Osteoblast (primary cell): ENCODE measurements around the gene DCLK2. TPM values are rescaled to one million over a fixed set of nuclear protein-coding genes. Genes with fewer than 3 reads are reported as not detected.

Experiments used
- DNase-seq: peaks from one replicate; pipeline ENCODE4 v3.0.0; 2011; ENCODE audit warnings: low spot score, mixed read lengths; ENCODE audit not compliant: insufficient read length; ENCODE audit errors: missing footprints
- H2AFZ ChIP-seq: 2 replicates; pipeline ENCODE4 v1.6.0; 2011; ENCODE audit warnings: mild to moderate bottlenecking, low read length
- H3K27ac ChIP-seq: 2 replicates; pipeline ENCODE4 v1.5.1; 2011; ENCODE audit warnings: mild to moderate bottlenecking, low read depth, low read length, moderate library complexity
- H3K27me3 ChIP-seq: 2 replicates; pipeline ENCODE4 v1.6.0; 2012; ENCODE audit warnings: mild to moderate bottlenecking, control low read depth, inconsistent platforms, low read length, moderate library complexity; ENCODE audit not compliant: insufficient read depth
- H3K36me3 ChIP-seq: 2 replicates; pipeline ENCODE4 v1.5.1; 2011; ENCODE audit warnings: mild to moderate bottlenecking, low read length, control low read depth, moderate library complexity; ENCODE audit not compliant: insufficient read depth
- H3K4me1 ChIP-seq: 2 replicates; pipeline ENCODE4 v1.5.1; 2011; ENCODE audit warnings: mild to moderate bottlenecking, low read length, control low read depth, moderate library complexity; ENCODE audit not compliant: insufficient read depth
- H3K4me2 ChIP-seq: 2 replicates; pipeline ENCODE4 v1.6.0; 2011; ENCODE audit warnings: mild to moderate bottlenecking, low read length; ENCODE audit not compliant: insufficient read depth
- H3K4me3 ChIP-seq: fragments of 200-600 bp; sonication (generic); 3 replicates; pipeline ENCODE4 v1.5.1; 2012; ENCODE audit warnings: mild to moderate bottlenecking, low read length, inconsistent platforms; ENCODE audit not compliant: insufficient read depth
- H3K79me2 ChIP-seq: 2 replicates; pipeline ENCODE4 v1.6.0; 2012; ENCODE audit warnings: mild to moderate bottlenecking, low read length, control low read depth, inconsistent platforms; ENCODE audit not compliant: insufficient read depth
- H3K9me3 ChIP-seq: 2 replicates; pipeline ENCODE4 v1.5.1; 2011; ENCODE audit warnings: low read depth, low read length, control low read depth
- H4K20me1 ChIP-seq: 2 replicates; pipeline ENCODE4 v1.6.0; 2012; ENCODE audit warnings: mild to moderate bottlenecking, low read length, control low read depth; ENCODE audit not compliant: insufficient read depth
- total RNA-seq: library from RNA; depleted of rRNA; stranded (reverse); fragments of >200 nt; gene quantifications from 2 replicates; pipeline ENCODE4 v1.2.3, GENCODE V29; 2012
- TF ChIP-seq, protein P1 (sequence below): IDR thresholded peaks from 2 replicates; pipeline ENCODE4 v1.5.1; 2011; ENCODE audit warnings: mild to moderate bottlenecking, low read depth, low read length, moderate library complexity; ENCODE audit errors: extremely low read depth

Gene DCLK2
- total RNA-seq, 1 donor, result 11.6 TPM

DNA sequence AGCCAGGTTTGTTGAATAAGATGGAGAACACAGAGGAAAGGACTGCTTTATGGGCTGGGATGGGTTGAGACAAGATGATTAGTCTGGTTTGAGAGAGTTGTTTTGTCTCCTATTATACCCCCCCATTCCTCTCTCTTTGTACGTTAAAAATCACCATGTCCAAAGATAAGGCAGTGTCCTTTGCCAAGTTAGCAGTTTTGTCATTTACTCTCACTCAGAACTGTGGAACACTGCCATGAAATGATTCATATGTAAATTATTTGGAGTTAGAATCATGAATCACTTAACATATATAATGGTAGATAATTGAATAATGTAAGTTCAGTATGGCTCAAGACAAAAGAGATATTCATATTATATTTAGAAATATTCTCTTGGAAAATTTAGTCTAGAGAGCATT lies 151.3 kb downstream of the DCLK2 start:
- peaks cover 49% of the 10 kb centered on the region for H3K4me1 ChIP-seq

DNA sequence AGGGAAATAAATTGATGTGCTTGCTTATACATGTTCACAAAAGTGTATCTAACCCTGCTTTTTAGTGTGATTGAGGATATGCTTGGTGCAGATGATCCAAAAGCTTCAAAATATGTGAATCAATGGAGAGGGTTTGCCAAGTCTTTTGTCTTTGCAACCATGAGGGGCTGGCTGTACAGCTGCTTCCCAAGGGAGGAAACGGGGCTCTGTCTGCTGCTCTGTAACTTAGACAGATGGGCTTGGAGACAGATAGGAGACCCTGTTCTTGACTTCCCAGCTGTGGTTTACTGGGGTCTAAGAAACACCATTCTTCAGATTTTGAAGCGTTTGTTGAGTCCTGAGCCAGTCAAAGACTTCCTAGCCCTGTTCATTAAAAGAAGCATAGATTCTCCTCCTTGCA lies 152.3 kb downstream of the DCLK2 start:
- H3K27me3 ChIP-seq, result no peaks in the 10 kb centered on the region
- no peaks in the 10 kb centered on the region for H3K79me2 ChIP-seq
- peaks cover 50% of the 10 kb centered on the region for H3K4me1 ChIP-seq
- no peak for DNase-seq
- TF ChIP-seq, protein P1, sequence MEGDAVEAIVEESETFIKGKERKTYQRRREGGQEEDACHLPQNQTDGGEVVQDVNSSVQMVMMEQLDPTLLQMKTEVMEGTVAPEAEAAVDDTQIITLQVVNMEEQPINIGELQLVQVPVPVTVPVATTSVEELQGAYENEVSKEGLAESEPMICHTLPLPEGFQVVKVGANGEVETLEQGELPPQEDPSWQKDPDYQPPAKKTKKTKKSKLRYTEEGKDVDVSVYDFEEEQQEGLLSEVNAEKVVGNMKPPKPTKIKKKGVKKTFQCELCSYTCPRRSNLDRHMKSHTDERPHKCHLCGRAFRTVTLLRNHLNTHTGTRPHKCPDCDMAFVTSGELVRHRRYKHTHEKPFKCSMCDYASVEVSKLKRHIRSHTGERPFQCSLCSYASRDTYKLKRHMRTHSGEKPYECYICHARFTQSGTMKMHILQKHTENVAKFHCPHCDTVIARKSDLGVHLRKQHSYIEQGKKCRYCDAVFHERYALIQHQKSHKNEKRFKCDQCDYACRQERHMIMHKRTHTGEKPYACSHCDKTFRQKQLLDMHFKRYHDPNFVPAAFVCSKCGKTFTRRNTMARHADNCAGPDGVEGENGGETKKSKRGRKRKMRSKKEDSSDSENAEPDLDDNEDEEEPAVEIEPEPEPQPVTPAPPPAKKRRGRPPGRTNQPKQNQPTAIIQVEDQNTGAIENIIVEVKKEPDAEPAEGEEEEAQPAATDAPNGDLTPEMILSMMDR, result no peak
- peak overlapping the region; percentile 60 for H3K27ac ChIP-seq
- no peak overlapping the region for H3K4me3 ChIP-seq
- peaks cover 22% of the 10 kb centered on the region for H3K36me3 ChIP-seq
- H2AFZ ChIP-seq, result no peak overlapping the region
- no peak overlapping the region for H3K4me2 ChIP-seq
- no peaks in the 10 kb centered on the region for H3K9me3 ChIP-seq
- H4K20me1 ChIP-seq, result no peaks in the 10 kb centered on the region

More for the DNA sequence above, 151.3 kb downstream of the DCLK2 start:
- Histone ChIP-seq H3K27ac (peak overlapping the region; percentile 60), H2AFZ (no peak overlapping the region), H3K9me3 (no peaks in the 10 kb centered on the region), H4K20me1 (no peaks in the 10 kb centered on the region), H3K36me3 (peaks cover 15% of the 10 kb centered on the region), H3K4me2 (peak overlapping the region; percentile 14), H3K27me3 (no peaks in the 10 kb centered on the region), H3K79me2 (no peaks in the 10 kb centered on the region), H3K4me3 (no peak overlapping the region)
- DNase-seq, result no peak
- TF ChIP-seq, protein P1, result no peak

DNA sequence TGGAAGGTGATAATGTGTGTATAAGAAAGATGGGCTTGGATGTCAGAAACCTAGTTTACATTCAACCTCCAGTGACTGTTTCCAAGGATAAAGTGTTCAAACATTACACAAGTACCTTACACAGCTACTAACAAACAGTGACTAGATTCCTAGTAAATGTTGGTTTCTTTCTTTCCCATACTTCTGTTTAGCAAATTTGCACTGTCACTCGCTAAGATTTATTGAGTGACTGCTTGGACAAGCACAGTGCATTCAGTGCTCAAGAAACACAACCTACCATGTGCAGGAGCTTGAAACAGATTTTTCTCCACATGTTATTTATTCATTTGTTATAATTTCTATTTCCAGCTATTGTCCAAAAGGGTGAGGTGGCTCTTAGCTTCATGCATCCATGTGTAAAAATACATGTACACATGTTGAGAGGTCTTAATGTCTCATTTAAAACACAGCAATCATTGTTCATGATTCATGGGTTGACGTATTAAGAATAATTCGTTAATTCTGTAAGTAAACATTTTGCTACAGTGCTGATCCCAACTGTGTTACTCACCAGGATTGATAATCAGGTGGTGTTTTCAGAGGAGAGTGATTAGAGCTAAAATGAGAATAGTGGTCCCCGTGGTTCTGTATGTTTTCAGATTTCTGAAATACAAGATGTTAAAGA lies 153.0 kb downstream of the DCLK2 start:
- peak overlapping the region; percentile 27 for H3K27ac ChIP-seq
- TF ChIP-seq, protein P1, result no peak
- H3K79me2 ChIP-seq, result no peaks in the 10 kb centered on the region
- H2AFZ ChIP-seq, result no peak overlapping the region
- DNase-seq, result no peak
- peaks cover 50% of the 10 kb centered on the region for H3K4me1 ChIP-seq
- H4K20me1 ChIP-seq, result no peaks in the 10 kb centered on the region
- no peak overlapping the region for H3K4me3 ChIP-seq
- H3K36me3 ChIP-seq, result peaks cover 22% of the 10 kb centered on the region
- no peaks in the 10 kb centered on the region for H3K27me3 ChIP-seq
- no peaks in the 10 kb centered on the region for H3K9me3 ChIP-seq
- no peak overlapping the region for H3K4me2 ChIP-seq

DNA sequence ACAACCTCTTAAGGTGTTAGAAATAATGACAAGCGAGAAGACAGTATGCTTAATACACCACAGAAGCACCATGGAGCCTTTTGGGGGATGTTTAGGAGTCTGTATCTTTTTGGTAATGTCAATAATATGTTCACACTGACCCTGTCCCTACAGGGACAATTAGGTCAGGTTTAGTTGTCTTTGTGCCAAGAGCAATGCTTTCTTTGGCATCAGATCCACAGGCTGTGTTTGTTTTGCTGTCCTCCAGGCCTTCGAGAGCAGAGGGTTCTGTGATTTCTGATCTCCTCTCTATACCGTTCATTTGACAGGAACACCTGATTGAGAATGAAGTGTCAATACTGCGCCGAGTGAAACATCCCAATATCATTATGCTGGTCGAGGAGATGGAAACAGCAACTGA lies 153.8 kb downstream of the DCLK2 start:
- Histone ChIP-seq H3K79me2 (no peaks in the 10 kb centered on the region), H3K27me3 (no peaks in the 10 kb centered on the region), H3K4me1 (peaks cover 56% of the 10 kb centered on the region), H3K4me2 (no peak overlapping the region), H3K9me3 (no peaks in the 10 kb centered on the region), H4K20me1 (no peaks in the 10 kb centered on the region), H2AFZ (no peak overlapping the region), H3K4me3 (no peak overlapping the region), H3K27ac (peak overlapping the region; percentile 27), H3K36me3 (peaks cover 22% of the 10 kb centered on the region)
- TF ChIP-seq, protein P1, result no peak
- DNase-seq, result no peak
